Measurements from ENCODE around the gene LTBP2. TPM values are rescaled to one million over a fixed set of nuclear protein-coding genes. Genes with fewer than 3 reads are reported as not detected.

The LTBP2 gene
- total RNA-seq, 4 donors from 2014 or later, result 19.8 to 51.9 (median 28.8) TPM

DNA sequence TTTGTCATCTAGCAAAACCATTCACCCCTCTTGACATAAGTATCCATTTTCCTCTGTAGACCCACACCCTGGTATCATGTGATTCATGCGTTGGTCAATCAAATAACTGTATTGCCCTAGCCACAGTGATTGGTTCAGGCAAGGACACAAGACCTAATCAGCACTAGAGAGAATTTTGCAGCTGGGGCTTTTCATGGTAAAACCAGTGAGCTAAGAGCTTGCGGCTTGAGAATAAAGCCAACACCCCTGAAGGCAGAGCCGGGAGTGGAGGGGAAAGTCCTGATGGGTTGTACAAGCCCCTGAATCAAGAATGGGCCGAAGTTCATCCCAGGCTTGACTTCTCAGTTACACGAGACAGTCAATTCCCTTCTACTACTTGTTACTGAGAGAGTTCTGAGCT, 33.2 kb upstream of the LTBP2 start:
- Histone ChIP-seq H3K9me3 (no peaks in the 10 kb centered on the region), H3K4me1 (peaks cover 10 to 14% of the 10 kb centered on the region in 2 donors), H3K36me3 (no peaks in the 10 kb centered on the region), H3K27ac (peak overlapping the region in 1 of 4 donors; percentile 24), H3K4me3 (no peak overlapping the region), H3K27me3 (peaks cover 0 to 6% (median 0%) of the 10 kb centered on the region in 3 donors)
- in situ Hi-C loops (cut with MboI; ENCODE audit: low sequenced_read_pairs in 4 of 4), result no loop called here
- intact Hi-C loops (cut with DNase I; ENCODE audit: low total_unique reads), result no loop called here
- ATAC-seq (no peak), DNase-seq (no peak)
- no peak for TF ChIP-seq POLR2A (IDR thresholded peaks at IDR 0.05)
- TF ChIP-seq, protein P1, sequence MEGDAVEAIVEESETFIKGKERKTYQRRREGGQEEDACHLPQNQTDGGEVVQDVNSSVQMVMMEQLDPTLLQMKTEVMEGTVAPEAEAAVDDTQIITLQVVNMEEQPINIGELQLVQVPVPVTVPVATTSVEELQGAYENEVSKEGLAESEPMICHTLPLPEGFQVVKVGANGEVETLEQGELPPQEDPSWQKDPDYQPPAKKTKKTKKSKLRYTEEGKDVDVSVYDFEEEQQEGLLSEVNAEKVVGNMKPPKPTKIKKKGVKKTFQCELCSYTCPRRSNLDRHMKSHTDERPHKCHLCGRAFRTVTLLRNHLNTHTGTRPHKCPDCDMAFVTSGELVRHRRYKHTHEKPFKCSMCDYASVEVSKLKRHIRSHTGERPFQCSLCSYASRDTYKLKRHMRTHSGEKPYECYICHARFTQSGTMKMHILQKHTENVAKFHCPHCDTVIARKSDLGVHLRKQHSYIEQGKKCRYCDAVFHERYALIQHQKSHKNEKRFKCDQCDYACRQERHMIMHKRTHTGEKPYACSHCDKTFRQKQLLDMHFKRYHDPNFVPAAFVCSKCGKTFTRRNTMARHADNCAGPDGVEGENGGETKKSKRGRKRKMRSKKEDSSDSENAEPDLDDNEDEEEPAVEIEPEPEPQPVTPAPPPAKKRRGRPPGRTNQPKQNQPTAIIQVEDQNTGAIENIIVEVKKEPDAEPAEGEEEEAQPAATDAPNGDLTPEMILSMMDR (IDR thresholded peaks at IDR 0.05 in 4 of 5, conservative IDR thresholded peaks at IDR 0.05 in 1 of 5), result no peak

DNA sequence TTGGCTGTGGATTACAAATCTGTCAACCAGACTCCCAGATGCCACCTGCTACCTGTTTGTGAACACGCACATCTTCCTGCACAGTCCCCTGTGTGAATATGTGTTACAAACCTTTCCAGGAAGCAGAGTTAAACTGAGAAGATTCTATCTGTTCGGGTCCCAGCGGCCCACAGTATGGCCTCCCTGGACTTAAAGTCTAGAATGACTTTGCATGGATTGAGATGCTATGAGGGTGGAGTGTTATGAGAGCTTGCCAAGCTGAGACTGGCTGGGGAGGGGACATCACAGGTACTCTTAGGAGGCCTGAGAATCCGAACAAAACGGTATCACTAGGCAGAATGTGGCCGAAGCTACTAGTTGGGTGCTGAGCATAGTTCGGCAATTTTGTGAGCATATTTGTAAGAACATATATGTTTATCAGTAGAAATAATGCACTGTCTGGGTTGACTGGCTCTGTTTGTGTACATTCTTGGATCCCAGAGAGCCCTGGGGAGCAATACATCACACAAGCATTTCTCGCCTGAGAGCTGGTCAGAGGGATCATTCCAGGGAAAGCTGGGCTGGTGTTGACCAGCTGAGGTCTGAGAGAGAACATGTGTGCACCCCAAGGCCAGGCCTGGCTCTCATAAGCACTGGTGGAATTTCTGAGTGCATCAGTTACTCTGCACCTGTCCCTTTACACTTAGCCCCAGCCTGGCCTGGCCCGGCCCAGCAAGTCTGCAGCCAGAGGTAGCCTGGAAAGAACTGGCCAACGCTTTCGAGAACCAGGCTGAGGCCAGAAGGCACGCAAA, 29.8 kb upstream of the LTBP2 start:
- TF ChIP-seq, protein P1 (IDR thresholded peaks at IDR 0.05 in 4 of 5, conservative IDR thresholded peaks at IDR 0.05 in 1 of 5), result no peak
- TF ChIP-seq POLR2A (IDR thresholded peaks at IDR 0.05), result no peak
- Histone ChIP-seq H3K4me3 (no peak overlapping the region), H3K36me3 (no peaks in the 10 kb centered on the region), H3K27ac (peak overlapping the region; percentile 2 to 52 (median 36)), H3K9me3 (no peaks in the 10 kb centered on the region), H3K27me3 (peaks cover 0 to 6% (median 0%) of the 10 kb centered on the region in 3 donors), H3K4me1 (peaks cover 10 to 14% of the 10 kb centered on the region in 2 donors)
- ATAC-seq (peak; percentile 28 to 57), DNase-seq (peak in 1 of 2 donors; percentile 50)
- in situ Hi-C loops (cut with MboI; ENCODE audit: low sequenced_read_pairs in 4 of 4), result no loop called here
- intact Hi-C loops (cut with DNase I; ENCODE audit: low total_unique reads), result no loop called here

DNA sequence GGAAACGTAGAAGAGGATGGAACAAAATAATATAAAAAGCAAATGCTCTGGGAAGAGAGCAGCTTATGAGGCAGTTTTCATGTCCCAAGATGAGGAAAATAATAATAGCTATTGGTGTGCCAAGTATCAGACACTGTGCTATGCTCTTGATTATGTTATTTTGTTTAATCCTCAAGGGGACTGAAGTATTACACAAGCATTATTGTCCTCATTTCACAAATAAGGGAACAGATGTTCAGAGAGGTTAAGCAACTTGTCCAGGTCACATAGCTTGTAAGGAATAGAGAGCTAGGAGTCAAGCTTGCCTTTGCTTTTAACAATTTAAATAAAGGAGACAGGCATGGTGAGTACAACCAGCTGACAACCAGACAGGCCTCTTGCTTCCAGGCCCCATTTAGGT, 26.9 kb upstream of the LTBP2 start:
- H3K36me3 ChIP-seq, result no peaks in the 10 kb centered on the region
- peak overlapping the region; percentile 31 to 52 (median 46) for H3K27ac ChIP-seq
- peaks cover 9 to 10% of the 10 kb centered on the region in 2 donors for H3K4me1 ChIP-seq
- peak; percentile 60 to 67 for ATAC-seq
- DNase-seq, result no peak
- TF ChIP-seq POLR2A (IDR thresholded peaks at IDR 0.05), result no peak
- TF ChIP-seq, protein P1 (IDR thresholded peaks at IDR 0.05 in 4 of 5, conservative IDR thresholded peaks at IDR 0.05 in 1 of 5), result no peak
- intact Hi-C loops (cut with DNase I; ENCODE audit: low total_unique reads) (no loop called here), in situ Hi-C loops (cut with MboI; ENCODE audit: low sequenced_read_pairs in 4 of 4) (no loop called here)
- H3K9me3 ChIP-seq, result no peaks in the 10 kb centered on the region
- H3K4me3 ChIP-seq, result no peak overlapping the region
- H3K27me3 ChIP-seq, result no peaks in the 10 kb centered on the region

DNA sequence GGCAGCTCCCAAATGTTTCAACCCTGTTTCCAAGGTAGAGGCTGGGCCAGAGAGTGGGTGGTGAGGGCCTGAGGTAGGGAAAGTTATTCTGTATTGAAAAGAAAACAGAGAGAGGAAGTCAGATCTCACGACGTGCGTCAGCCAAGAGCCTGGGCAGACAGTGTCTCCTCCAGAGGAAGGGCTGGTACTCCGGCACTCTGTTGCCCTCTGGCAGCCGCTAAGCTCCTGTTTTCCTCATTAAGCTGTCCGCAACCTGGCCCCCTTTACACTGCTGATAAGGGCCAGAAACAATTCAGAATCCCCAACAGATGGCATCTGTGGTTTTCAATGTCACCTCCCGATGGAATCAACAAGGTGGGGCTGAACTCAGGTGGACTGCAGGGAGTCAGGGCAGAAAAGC, 26.0 kb upstream of the LTBP2 start:
- TF ChIP-seq, protein P1 (IDR thresholded peaks at IDR 0.05 in 4 of 5, conservative IDR thresholded peaks at IDR 0.05 in 1 of 5), result no peak
- TF ChIP-seq POLR2A (IDR thresholded peaks at IDR 0.05), result no peak
- ATAC-seq (no peak), DNase-seq (no peak)
- H3K9me3 ChIP-seq, result no peaks in the 10 kb centered on the region
- no peaks in the 10 kb centered on the region for H3K36me3 ChIP-seq
- in situ Hi-C loops (cut with MboI; ENCODE audit: low sequenced_read_pairs in 4 of 4) (no loop called here), intact Hi-C loops (cut with DNase I; ENCODE audit: low total_unique reads) (no loop called here)
- no peaks in the 10 kb centered on the region for H3K27me3 ChIP-seq
- peaks cover 9 to 10% of the 10 kb centered on the region in 2 donors for H3K4me1 ChIP-seq
- H3K4me3 ChIP-seq, result no peak overlapping the region
- peak overlapping the region; percentile 1 to 52 (median 46) for H3K27ac ChIP-seq
